ENCODE results near the gene RNF123. TPM values are rescaled to one million over a fixed set of nuclear protein-coding genes. Genes with fewer than 3 reads are reported as not detected.
"Not testable (repeated sequence)": the region's sequence is repeated elsewhere in the genome, so short reads cannot be mapped to it uniquely, and the experiment has no call there.

The RNF123 gene
- total RNA-seq, 1 donor from 2014 or later: 55.6 TPM

GRCh38 chr3:49720855-49721595, 31.7 kb downstream of the RNF123 start:
- DNase-seq (ENCODE audit: low spot score): no peak

- no peak for DNase-seq (ENCODE audit: low spot score)
Measured at GRCh38 chr3:49721596-49721895, 32.2 kb downstream of the RNF123 start.

- no peak for DNase-seq (ENCODE audit: low spot score)
Measured at GRCh38 chr3:49721896-49722781, 32.8 kb downstream of the RNF123 start.

- no peak for DNase-seq (ENCODE audit: low spot score)
Measured at GRCh38 chr3:49722896-49723295, 33.5 kb downstream of the RNF123 start.

GRCh38 chr3:49723296-49723627, 33.9 kb downstream of the RNF123 start:
- peak; percentile 68 for DNase-seq (ENCODE audit: low spot score)

GRCh38 chr3:49723628-49724551, 34.5 kb downstream of the RNF123 start, which contains the start of gene GMPPB:
Gene GMPPB, minus strand, starts transcription at chr3:49723951. Its CDS starts 225 bp downstream, at chr3:49723726.
- DNase-seq (ENCODE audit: low spot score): peak; percentile 97

- DNase-seq (ENCODE audit: low spot score): no peak
Measured at GRCh38 chr3:49724586-49724985, 35.2 kb downstream of the RNF123 start.

- peak; percentile 46 for DNase-seq (ENCODE audit: low spot score)
Measured at GRCh38 chr3:49725906-49726681, 36.7 kb downstream of the RNF123 start.

GRCh38 chr3:49727154-49727923, 38.0 kb downstream of the RNF123 start:
- no peak for DNase-seq (ENCODE audit: low spot score)

- no peak for DNase-seq (ENCODE audit: low spot score)
Measured at GRCh38 chr3:49727924-49728361, 38.6 kb downstream of the RNF123 start.

GRCh38 chr3:49729966-49730609, 40.7 kb downstream of the RNF123 start:
- DNase-seq (ENCODE audit: low spot score): no peak

GRCh38 chr3:49732597-49732996, 43.2 kb downstream of the RNF123 start:
- DNase-seq (ENCODE audit: low spot score): no peak

- DNase-seq (ENCODE audit: low spot score): no peak
Measured at GRCh38 chr3:49733551-49733950, 44.2 kb downstream of the RNF123 start.

- DNase-seq (ENCODE audit: low spot score): no peak
Measured at GRCh38 chr3:49734752-49735151, 45.4 kb downstream of the RNF123 start.

GRCh38 chr3:49738067-49738713, 48.8 kb downstream of the RNF123 start:
- DNase-seq (ENCODE audit: low spot score): no peak

GRCh38 chr3:49740427-49740826, 51.1 kb downstream of the RNF123 start:
- no peak for DNase-seq (ENCODE audit: low spot score)

GRCh38 chr3:49745986-49746385, 56.6 kb downstream of the RNF123 start:
- no peak for DNase-seq (ENCODE audit: low spot score)

- DNase-seq (ENCODE audit: low spot score): no peak
Measured at GRCh38 chr3:49747792-49748480, 58.6 kb downstream of the RNF123 start.

GRCh38 chr3:49748874-49749273, 59.5 kb downstream of the RNF123 start:
- DNase-seq (ENCODE audit: low spot score): not testable (repeated sequence)

All from mucosa of gallbladder (tissue), 1 donor.